ENCODE measurements around the gene RIN2. TPM values are rescaled to one million over a fixed set of nuclear protein-coding genes. Genes with fewer than 3 reads are reported as not detected.

The RIN2 gene
- total and polyA plus RNA-seq, 2 experiments from 2014 or later, result 0.08 to 1.4 TPM

DNA sequence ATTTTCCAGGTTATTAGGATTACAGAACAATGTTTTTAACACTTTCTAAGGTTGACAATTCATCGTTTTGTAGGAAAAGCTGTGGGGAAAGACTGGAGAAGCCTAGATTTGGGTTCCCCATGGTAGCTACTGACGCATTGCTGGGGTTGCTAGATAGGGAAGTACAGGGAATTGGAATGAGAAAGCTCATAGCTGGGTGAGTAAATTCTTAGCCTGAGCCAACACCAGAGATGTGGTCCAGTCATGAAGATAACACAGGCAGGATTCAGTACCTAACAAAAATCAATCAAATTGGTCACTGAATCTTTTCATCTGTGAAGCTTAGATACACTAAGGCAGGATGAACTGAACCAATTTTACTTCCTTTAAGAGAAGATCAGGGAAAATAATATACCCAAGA is 35.7 kb downstream of the RIN2 start (continued):
- TF ChIP-seq, protein P1, sequence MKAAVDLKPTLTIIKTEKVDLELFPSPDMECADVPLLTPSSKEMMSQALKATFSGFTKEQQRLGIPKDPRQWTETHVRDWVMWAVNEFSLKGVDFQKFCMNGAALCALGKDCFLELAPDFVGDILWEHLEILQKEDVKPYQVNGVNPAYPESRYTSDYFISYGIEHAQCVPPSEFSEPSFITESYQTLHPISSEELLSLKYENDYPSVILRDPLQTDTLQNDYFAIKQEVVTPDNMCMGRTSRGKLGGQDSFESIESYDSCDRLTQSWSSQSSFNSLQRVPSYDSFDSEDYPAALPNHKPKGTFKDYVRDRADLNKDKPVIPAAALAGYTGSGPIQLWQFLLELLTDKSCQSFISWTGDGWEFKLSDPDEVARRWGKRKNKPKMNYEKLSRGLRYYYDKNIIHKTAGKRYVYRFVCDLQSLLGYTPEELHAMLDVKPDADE (IDR thresholded peaks at IDR 0.05), result no peak
- TF ChIP-seq EZH2phosphoT487 (IDR thresholded peaks at IDR 0.05; ENCODE audit: unreplicated experiment), result no peak
- no peak for TF ChIP-seq POLR2AphosphoS5 (IDR thresholded peaks at IDR 0.05; ENCODE audit: low read depth)

DNA sequence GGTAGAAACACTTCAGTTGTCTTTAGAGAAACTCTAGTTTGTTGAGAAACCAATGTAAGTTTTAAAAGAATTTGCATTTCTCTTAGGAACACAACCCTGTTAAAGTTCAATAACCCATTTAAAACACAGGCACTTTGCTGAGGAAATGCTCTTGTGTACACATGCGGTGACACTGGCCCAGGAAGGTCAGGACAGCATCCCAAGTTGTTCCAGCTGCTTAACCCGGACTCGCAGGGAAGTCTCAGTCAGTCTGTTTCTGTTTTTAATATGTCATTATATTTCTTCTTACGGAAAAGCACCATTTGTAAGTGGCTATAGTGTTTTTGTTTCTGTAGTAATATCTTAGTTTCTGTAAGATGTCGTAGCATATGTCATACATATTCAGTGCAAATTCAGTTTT is 36.9 kb downstream of the RIN2 start:
- Mint-ChIP-seq H3K27ac (no peak overlapping the region), H3K27me3 (ENCODE audit: insufficient read depth, low read depth, poor library complexity) (peaks cover 1% of the 10 kb centered on the region), H3K36me3 (ENCODE audit: low read depth) (no peaks in the 10 kb centered on the region), H3K4me3 (no peak overlapping the region), H3K4me1 (peaks cover 5% of the 10 kb centered on the region; the same call in 2 of the 3 replicates), H3K9me3 (no peaks in the 10 kb centered on the region)
- TF ChIP-seq, protein P1 (IDR thresholded peaks at IDR 0.05), result no peak
- TF ChIP-seq, protein P2, sequence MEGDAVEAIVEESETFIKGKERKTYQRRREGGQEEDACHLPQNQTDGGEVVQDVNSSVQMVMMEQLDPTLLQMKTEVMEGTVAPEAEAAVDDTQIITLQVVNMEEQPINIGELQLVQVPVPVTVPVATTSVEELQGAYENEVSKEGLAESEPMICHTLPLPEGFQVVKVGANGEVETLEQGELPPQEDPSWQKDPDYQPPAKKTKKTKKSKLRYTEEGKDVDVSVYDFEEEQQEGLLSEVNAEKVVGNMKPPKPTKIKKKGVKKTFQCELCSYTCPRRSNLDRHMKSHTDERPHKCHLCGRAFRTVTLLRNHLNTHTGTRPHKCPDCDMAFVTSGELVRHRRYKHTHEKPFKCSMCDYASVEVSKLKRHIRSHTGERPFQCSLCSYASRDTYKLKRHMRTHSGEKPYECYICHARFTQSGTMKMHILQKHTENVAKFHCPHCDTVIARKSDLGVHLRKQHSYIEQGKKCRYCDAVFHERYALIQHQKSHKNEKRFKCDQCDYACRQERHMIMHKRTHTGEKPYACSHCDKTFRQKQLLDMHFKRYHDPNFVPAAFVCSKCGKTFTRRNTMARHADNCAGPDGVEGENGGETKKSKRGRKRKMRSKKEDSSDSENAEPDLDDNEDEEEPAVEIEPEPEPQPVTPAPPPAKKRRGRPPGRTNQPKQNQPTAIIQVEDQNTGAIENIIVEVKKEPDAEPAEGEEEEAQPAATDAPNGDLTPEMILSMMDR (conservative IDR thresholded peaks at IDR 0.05; ENCODE audit: low read depth in 2 of 2), result no peak
- TF ChIP-seq, protein P3, sequence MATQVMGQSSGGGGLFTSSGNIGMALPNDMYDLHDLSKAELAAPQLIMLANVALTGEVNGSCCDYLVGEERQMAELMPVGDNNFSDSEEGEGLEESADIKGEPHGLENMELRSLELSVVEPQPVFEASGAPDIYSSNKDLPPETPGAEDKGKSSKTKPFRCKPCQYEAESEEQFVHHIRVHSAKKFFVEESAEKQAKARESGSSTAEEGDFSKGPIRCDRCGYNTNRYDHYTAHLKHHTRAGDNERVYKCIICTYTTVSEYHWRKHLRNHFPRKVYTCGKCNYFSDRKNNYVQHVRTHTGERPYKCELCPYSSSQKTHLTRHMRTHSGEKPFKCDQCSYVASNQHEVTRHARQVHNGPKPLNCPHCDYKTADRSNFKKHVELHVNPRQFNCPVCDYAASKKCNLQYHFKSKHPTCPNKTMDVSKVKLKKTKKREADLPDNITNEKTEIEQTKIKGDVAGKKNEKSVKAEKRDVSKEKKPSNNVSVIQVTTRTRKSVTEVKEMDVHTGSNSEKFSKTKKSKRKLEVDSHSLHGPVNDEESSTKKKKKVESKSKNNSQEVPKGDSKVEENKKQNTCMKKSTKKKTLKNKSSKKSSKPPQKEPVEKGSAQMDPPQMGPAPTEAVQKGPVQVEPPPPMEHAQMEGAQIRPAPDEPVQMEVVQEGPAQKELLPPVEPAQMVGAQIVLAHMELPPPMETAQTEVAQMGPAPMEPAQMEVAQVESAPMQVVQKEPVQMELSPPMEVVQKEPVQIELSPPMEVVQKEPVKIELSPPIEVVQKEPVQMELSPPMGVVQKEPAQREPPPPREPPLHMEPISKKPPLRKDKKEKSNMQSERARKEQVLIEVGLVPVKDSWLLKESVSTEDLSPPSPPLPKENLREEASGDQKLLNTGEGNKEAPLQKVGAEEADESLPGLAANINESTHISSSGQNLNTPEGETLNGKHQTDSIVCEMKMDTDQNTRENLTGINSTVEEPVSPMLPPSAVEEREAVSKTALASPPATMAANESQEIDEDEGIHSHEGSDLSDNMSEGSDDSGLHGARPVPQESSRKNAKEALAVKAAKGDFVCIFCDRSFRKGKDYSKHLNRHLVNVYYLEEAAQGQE (IDR thresholded peaks at IDR 0.05; ENCODE audit: unreplicated experiment), result no peak
- no peak for TF ChIP-seq NANOG (IDR thresholded peaks at IDR 0.05; ENCODE audit: borderline replicate concordance)
- no peak for TF ChIP-seq JUNB (IDR thresholded peaks at IDR 0.05; ENCODE audit: unreplicated experiment)
- no peak for TF ChIP-seq EZH2 (IDR thresholded peaks at IDR 0.05; ENCODE audit: low read depth, unreplicated experiment)
- no peak for TF ChIP-seq POLR2AphosphoS5 (IDR thresholded peaks at IDR 0.05; ENCODE audit: low read depth)
- Histone ChIP-seq H3K4me2 (no peak overlapping the region), H3K36me3 (ENCODE audit: insufficient read depth) (no peaks in the 10 kb centered on the region), H3K4me1 (ENCODE audit: insufficient read depth) (0 out of 2 replicates have a peak, but pooled peaks cover 3% of the 10 kb centered on the region), H3K4me3 (no peak overlapping the region), H4K20me1 (replicated peaks; ENCODE audit: insufficient read depth) (no peaks in the 10 kb centered on the region), H3K79me2 (replicated peaks; ENCODE audit: insufficient read depth) (no peaks in the 10 kb centered on the region), H3K27me3 (ENCODE audit: insufficient read depth) (no peaks in the 10 kb centered on the region), H3F3A (replicated peaks; ENCODE audit: low read depth) (no peaks in the 10 kb centered on the region), H2AFZ (no peak overlapping the region), H3K27ac (ENCODE audit: low read depth) (no peak overlapping the region), H3K9me2 (ENCODE audit: insufficient read depth) (0 out of 2 replicates have a peak, but pooled peaks cover 6% of the 10 kb centered on the region)
- ATAC-seq, result no peak
- no peak for DNase-seq (ENCODE audit: low spot score)

Data from GM23338 (cell line).